ENCODE data around the gene NAIF1.
"Not testable (repeated sequence)": the region's sequence is repeated elsewhere in the genome, so short reads cannot be mapped to it uniquely, and the experiment has no call there.

NAIF1 gene

GRCh38 chr9:128023671-128024070 is 43.4 kb downstream of the NAIF1 start:
- not testable (repeated sequence) for DNase-seq

GRCh38 chr9:128022886-128023285 is 44.2 kb downstream of the NAIF1 start:
- no peak for DNase-seq

GRCh38 chr9:128021098-128021497 is 46.0 kb downstream of the NAIF1 start:
- no peak for DNase-seq

GRCh38 chr9:128020692-128021091 is 46.4 kb downstream of the NAIF1 start:
- no peak for DNase-seq

- DNase-seq = no peak
Measured at GRCh38 chr9:128015696-128016095, 51.4 kb downstream of the NAIF1 start.
